ENCODE measurements around the gene ATP9A.

- TF ChIP-seq CTCF (IDR thresholded peaks at IDR 0.05) (no peak), POLR2A (IDR thresholded peaks at IDR 0.05) (no peak)
Observed at GRCh38 chr20:51752343-51752951, 15.7 kb downstream of the ATP9A start.

Measured in testis (tissue), 2 donors.